Astrocyte (in vitro differentiated cells and primary cell): ENCODE results near the gene TMEM176B. TPM values are rescaled to one million over a fixed set of nuclear protein-coding genes. Genes with fewer than 3 reads are reported as not detected.

Source experiments
- DNase-seq: peaks from one replicate; pipeline ENCODE4 v3.0.0-alpha.2; 2010; ENCODE audit warnings: low read depth
- FAIRE-seq: peaks from 2 replicates; lab custom pipeline; 2011; peaks lifted over from hg19 to GRCh38; lab: Jason Lieb, UNC
- H2AFZ ChIP-seq: 2 replicates; pipeline ENCODE4 v1.6.0; 2012; ENCODE audit warnings: low read depth, low read length, inconsistent platforms
- H3K27ac ChIP-seq: 2 replicates; pipeline ENCODE4 v1.5.1; 2011; ENCODE audit warnings: low read depth, low read length, inconsistent platforms
- H3K27me3 ChIP-seq: 2 replicates; pipeline ENCODE4 v1.6.0; 2011; ENCODE audit warnings: low read length, inconsistent platforms; ENCODE audit not compliant: insufficient read depth
- H3K36me3 ChIP-seq: 2 replicates; pipeline ENCODE4 v1.5.1; 2011; ENCODE audit warnings: low read length, inconsistent platforms; ENCODE audit not compliant: insufficient read depth
- H3K4me1 ChIP-seq: 2 replicates; pipeline ENCODE4 v1.5.1; 2011; ENCODE audit warnings: low read length, inconsistent platforms; ENCODE audit not compliant: insufficient read depth
- H3K4me2 ChIP-seq: 2 replicates; pipeline ENCODE4 v1.6.0; 2012; ENCODE audit warnings: low read length, inconsistent platforms
- H3K4me3 ChIP-seq: 2 replicates; pipeline ENCODE4 v1.5.1; 2011; ENCODE audit warnings: low read depth, mild to moderate bottlenecking, low read length, inconsistent platforms; ENCODE audit not compliant: insufficient read depth
- H3K79me2 ChIP-seq: 2 replicates; pipeline ENCODE4 v1.6.0; 2012; ENCODE audit warnings: mild to moderate bottlenecking, low read length, inconsistent platforms; ENCODE audit not compliant: insufficient read depth
- H3K9ac ChIP-seq: 2 replicates; pipeline ENCODE4 v1.6.0; 2012; ENCODE audit warnings: mild to moderate bottlenecking, low read length, inconsistent platforms
- H3K9me3 ChIP-seq: 2 replicates; pipeline ENCODE4 v1.5.1; 2012; ENCODE audit warnings: low read depth, mild to moderate bottlenecking, low read length, inconsistent platforms; ENCODE audit not compliant: insufficient read depth
- H4K20me1 ChIP-seq: 2 replicates; pipeline ENCODE4 v1.6.0; 2012; ENCODE audit warnings: low read length, inconsistent platforms; ENCODE audit not compliant: insufficient read depth
- H3K27ac Mint-ChIP-seq: one replicate; pipeline ENCODE4 v1.8.0; 2021; ENCODE audit warnings: mild to moderate bottlenecking, mixed read lengths; ENCODE audit not compliant: unreplicated experiment
- H3K27me3 Mint-ChIP-seq: one replicate; pipeline ENCODE4 v1.8.0; 2021; ENCODE audit warnings: low read depth, mixed read lengths; ENCODE audit not compliant: unreplicated experiment
- H3K36me3 Mint-ChIP-seq: one replicate; pipeline ENCODE4 v1.8.0; 2021; ENCODE audit warnings: low read depth, mixed read lengths; ENCODE audit not compliant: unreplicated experiment
- H3K4me1 Mint-ChIP-seq: one replicate; pipeline ENCODE4 v1.8.0; 2021; ENCODE audit warnings: low read depth, mixed read lengths; ENCODE audit not compliant: unreplicated experiment
- H3K4me3 Mint-ChIP-seq: one replicate; pipeline ENCODE4 v1.8.0; 2021; ENCODE audit warnings: mild to moderate bottlenecking, moderate library complexity, mixed read lengths; ENCODE audit not compliant: unreplicated experiment
- H3K9me3 Mint-ChIP-seq: one replicate; pipeline ENCODE4 v1.8.0; 2021; ENCODE audit warnings: mild to moderate bottlenecking, mixed read lengths; ENCODE audit not compliant: unreplicated experiment
- EZH2 ChIP-seq: IDR thresholded peaks from 2 replicates; pipeline ENCODE4 v1.6.1; 2012; ENCODE audit warnings: mild to moderate bottlenecking, low read length, inconsistent platforms; ENCODE audit not compliant: insufficient read depth
- total RNA-seq: library from RNA; stranded (reverse); gene quantifications from 2 replicates; pipeline ENCODE4 v1.2.1, GENCODE V29; 2021
- TF ChIP-seq, protein P1 (sequence below): IDR thresholded peaks from 2 replicates; pipeline ENCODE4 v1.5.1; 2011; ENCODE audit warnings: low read depth, mild to moderate bottlenecking, inconsistent platforms, low read length, moderate library complexity; ENCODE audit not compliant: insufficient read depth

Gene TMEM176B
- total RNA-seq, 1 donor from 2014 or later = 0.32 TPM

DNA sequence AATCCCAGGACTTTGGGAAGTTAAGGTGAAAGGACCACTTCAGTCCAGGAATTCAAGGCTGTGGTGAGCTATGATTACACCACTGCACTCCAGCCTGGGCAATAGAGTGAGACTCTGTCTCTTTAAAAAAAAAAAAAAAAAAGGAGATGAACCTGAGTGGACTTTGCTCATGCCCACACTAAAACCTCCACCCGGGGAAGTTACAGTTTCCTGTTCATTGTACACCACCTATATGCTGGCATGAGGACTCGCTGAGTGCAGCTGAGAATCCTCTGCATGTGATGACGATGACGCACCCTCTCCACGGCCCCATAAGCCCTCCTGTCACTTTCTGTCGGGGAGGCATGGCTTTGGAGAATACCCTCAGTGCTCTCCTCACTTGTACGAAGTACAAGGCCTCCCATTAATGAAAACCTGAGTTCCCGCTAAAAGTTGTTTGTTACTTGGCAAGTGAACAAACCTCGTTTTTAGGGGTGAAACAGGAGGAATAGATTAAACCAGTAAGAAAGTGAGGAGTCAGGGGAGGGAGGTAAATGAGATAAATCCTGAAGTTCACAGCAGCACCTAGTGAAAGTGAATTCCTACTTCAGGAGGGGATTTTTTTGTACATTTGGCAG lies 15.9 kb downstream of the TMEM176B start:
- Mint-ChIP-seq H3K27me3 (peaks cover 30% of the 10 kb centered on the region), H3K4me1 (peaks cover 15% of the 10 kb centered on the region), H3K27ac (no peak overlapping the region), H3K4me3 (no peak overlapping the region), H3K9me3 (no peaks in the 10 kb centered on the region), H3K36me3 (peaks cover 2% of the 10 kb centered on the region)
- H3K9me3 ChIP-seq = no peaks in the 10 kb centered on the region
- TF ChIP-seq EZH2 = no peak
- TF ChIP-seq, protein P1, sequence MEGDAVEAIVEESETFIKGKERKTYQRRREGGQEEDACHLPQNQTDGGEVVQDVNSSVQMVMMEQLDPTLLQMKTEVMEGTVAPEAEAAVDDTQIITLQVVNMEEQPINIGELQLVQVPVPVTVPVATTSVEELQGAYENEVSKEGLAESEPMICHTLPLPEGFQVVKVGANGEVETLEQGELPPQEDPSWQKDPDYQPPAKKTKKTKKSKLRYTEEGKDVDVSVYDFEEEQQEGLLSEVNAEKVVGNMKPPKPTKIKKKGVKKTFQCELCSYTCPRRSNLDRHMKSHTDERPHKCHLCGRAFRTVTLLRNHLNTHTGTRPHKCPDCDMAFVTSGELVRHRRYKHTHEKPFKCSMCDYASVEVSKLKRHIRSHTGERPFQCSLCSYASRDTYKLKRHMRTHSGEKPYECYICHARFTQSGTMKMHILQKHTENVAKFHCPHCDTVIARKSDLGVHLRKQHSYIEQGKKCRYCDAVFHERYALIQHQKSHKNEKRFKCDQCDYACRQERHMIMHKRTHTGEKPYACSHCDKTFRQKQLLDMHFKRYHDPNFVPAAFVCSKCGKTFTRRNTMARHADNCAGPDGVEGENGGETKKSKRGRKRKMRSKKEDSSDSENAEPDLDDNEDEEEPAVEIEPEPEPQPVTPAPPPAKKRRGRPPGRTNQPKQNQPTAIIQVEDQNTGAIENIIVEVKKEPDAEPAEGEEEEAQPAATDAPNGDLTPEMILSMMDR = no peak
- DNase-seq (no peak), FAIRE-seq (no peak)
- no peaks in the 10 kb centered on the region for H3K36me3 ChIP-seq
- no peak overlapping the region for H3K9ac ChIP-seq
- H3K27ac ChIP-seq = no peak overlapping the region
- H3K4me1 ChIP-seq = no peaks in the 10 kb centered on the region
- H4K20me1 ChIP-seq = no peaks in the 10 kb centered on the region
- H3K4me2 ChIP-seq = no peak overlapping the region
- no peaks in the 10 kb centered on the region for H3K79me2 ChIP-seq
- no peak overlapping the region for H2AFZ ChIP-seq
- H3K27me3 ChIP-seq = peaks cover 2% of the 10 kb centered on the region
- no peak overlapping the region for H3K4me3 ChIP-seq

DNA sequence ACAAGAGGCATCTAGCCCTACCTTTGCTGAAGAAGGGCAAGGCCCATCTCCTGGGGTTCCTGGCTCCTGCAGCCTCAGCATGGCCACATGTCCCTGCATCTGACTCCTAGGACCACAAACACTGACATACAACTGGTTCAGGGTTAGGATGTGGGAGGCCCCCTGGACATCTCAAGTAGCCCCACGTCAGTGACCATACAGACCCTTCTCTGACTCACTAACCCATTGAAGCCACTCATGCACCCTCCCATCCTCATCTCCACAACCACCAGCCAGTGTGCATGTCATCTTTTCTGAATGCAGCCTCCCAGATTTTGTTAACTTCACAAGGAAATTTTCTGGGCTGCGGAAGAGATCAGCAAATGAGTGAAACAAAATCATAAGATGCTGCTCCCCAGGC lies 18.2 kb downstream of the TMEM176B start:
- Histone ChIP-seq H2AFZ (no peak overlapping the region), H3K27ac (no peak overlapping the region), H3K27me3 (peaks cover 2% of the 10 kb centered on the region), H4K20me1 (no peaks in the 10 kb centered on the region), H3K4me2 (no peak overlapping the region), H3K79me2 (no peaks in the 10 kb centered on the region), H3K9ac (no peak overlapping the region), H3K36me3 (no peaks in the 10 kb centered on the region), H3K9me3 (no peaks in the 10 kb centered on the region), H3K4me1 (no peaks in the 10 kb centered on the region), H3K4me3 (no peak overlapping the region)
- Mint-ChIP-seq H3K27me3 (peaks cover 19% of the 10 kb centered on the region), H3K27ac (no peak overlapping the region), H3K9me3 (no peaks in the 10 kb centered on the region), H3K36me3 (no peaks in the 10 kb centered on the region), H3K4me1 (peaks cover 15% of the 10 kb centered on the region), H3K4me3 (no peak overlapping the region)
- no peak for FAIRE-seq
- TF ChIP-seq, protein P1 = no peak
- TF ChIP-seq EZH2 = no peak
- DNase-seq = no peak

DNA sequence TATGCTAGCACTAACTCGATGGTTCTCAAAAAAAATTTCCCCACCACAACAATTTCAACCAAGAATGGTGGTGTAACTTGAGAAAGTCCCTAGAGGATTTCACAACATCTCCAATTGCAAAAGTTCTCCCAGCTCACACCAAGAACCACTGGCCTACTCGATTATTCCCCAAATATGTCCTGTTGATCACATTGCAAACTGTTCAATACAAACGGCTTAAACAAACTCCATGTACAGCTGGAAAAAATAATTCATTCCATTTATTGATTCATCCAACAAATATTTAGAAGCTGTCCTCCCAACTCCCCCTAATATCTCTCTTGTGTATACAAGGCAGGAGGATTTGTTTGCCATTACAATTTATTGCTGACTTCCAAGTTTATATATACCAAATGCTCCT lies 19.1 kb downstream of the TMEM176B start:
- Histone ChIP-seq H3K27ac (no peak overlapping the region), H3K4me3 (no peak overlapping the region), H3K9ac (no peak overlapping the region), H2AFZ (no peak overlapping the region), H3K4me1 (no peaks in the 10 kb centered on the region), H3K79me2 (no peaks in the 10 kb centered on the region), H3K27me3 (peaks cover 2% of the 10 kb centered on the region), H3K36me3 (no peaks in the 10 kb centered on the region), H3K4me2 (no peak overlapping the region), H4K20me1 (no peaks in the 10 kb centered on the region), H3K9me3 (no peaks in the 10 kb centered on the region)
- TF ChIP-seq, protein P1 = no peak
- TF ChIP-seq EZH2 = no peak
- H3K36me3 Mint-ChIP-seq = no peaks in the 10 kb centered on the region
- DNase-seq (no peak), FAIRE-seq (no peak)
- H3K27me3 Mint-ChIP-seq = peaks cover 19% of the 10 kb centered on the region
- no peak overlapping the region for H3K4me3 Mint-ChIP-seq
- H3K27ac Mint-ChIP-seq = no peak overlapping the region
- no peaks in the 10 kb centered on the region for H3K9me3 Mint-ChIP-seq
- H3K4me1 Mint-ChIP-seq = peaks cover 15% of the 10 kb centered on the region
